Keratinocyte (primary cell): ENCODE measurements around the gene HLTF. TPM values are rescaled to one million over a fixed set of nuclear protein-coding genes. Genes with fewer than 3 reads are reported as not detected.

ENCODE experiments used
- DNase-seq: peaks from one replicate; pipeline ENCODE4 v3.0.0-alpha.2; 2011; ENCODE audit warnings: low read depth, missing footprints, low spot score
- FAIRE-seq: peaks from 2 replicates; lab custom pipeline; 2011; peaks lifted over from hg19 to GRCh38; lab: Jason Lieb, UNC
- H2AFZ ChIP-seq: 2 replicates; pipeline ENCODE4 v1.6.0; 2012; ENCODE audit warnings: low read length, control low read depth, inconsistent platforms; ENCODE audit not compliant: control insufficient read depth
- H3K27ac ChIP-seq: 2 replicates; pipeline ENCODE4 v1.5.1; 2011; ENCODE audit warnings: low read length; ENCODE audit not compliant: control insufficient read depth, insufficient read depth
- H3K27me3 ChIP-seq: 3 replicates; pipeline ENCODE4 v1.6.0; 2011; ENCODE audit warnings: low read length; ENCODE audit not compliant: control insufficient read depth, insufficient read depth; ENCODE audit errors: extremely low read depth
- H3K36me3 ChIP-seq, 2 experiments: 2 replicates in 1 of 2; 3 replicates in 1 of 2; pipeline ENCODE4 v1.5.1; 2011; ENCODE audit warnings: low read length in 2 of 2, mild to moderate bottlenecking in 1 of 2; ENCODE audit not compliant: control insufficient read depth in 2 of 2, insufficient read depth in 2 of 2; ENCODE audit errors: extremely low read depth in 1 of 2
- H3K4me1 ChIP-seq: 3 replicates; pipeline ENCODE4 v1.5.1; 2011; ENCODE audit warnings: low read length; ENCODE audit not compliant: control insufficient read depth, insufficient read depth; ENCODE audit errors: extremely low read depth
- H3K4me2 ChIP-seq: 3 replicates; pipeline ENCODE4 v1.6.0; 2011; ENCODE audit warnings: low read depth, low read length; ENCODE audit not compliant: control insufficient read depth, insufficient read depth; ENCODE audit errors: extremely low read depth
- H3K4me3 ChIP-seq, 3 experiments: fragments of 200-600 bp in 1 of 3; sonication (generic) in 1 of 3; 2 replicates in 2 of 3; 3 replicates in 1 of 3; pipeline ENCODE4 v1.5.1; 2011 to 2016; ENCODE audit warnings: low read length in 3 of 3, mild to moderate bottlenecking in 3 of 3, control low read depth in 2 of 3, inconsistent platforms in 1 of 3, low read depth in 1 of 3, mixed read lengths in 1 of 3, mixed run types in 1 of 3, moderate library complexity in 1 of 3; ENCODE audit not compliant: control insufficient read depth in 2 of 3, insufficient read depth in 2 of 3; ENCODE audit errors: extremely low read depth in 1 of 3
- H3K79me2 ChIP-seq: 2 replicates; pipeline ENCODE4 v1.6.0; 2012; ENCODE audit warnings: low read length; ENCODE audit not compliant: control insufficient read depth, insufficient read depth
- H3K9ac ChIP-seq: 3 replicates; pipeline ENCODE4 v1.6.0; 2011; ENCODE audit warnings: low read length; ENCODE audit not compliant: control insufficient read depth, insufficient read depth; ENCODE audit errors: extremely low read depth
- H3K9me1 ChIP-seq: 3 replicates; pipeline ENCODE4 v1.6.0; 2011; ENCODE audit warnings: low read length; ENCODE audit not compliant: control insufficient read depth, insufficient read depth; ENCODE audit errors: extremely low read depth
- H3K9me3 ChIP-seq: 2 replicates; pipeline ENCODE4 v1.5.1; 2012; ENCODE audit warnings: low read depth, low read length; ENCODE audit not compliant: control insufficient read depth
- H4K20me1 ChIP-seq: 3 replicates; pipeline ENCODE4 v1.6.0; 2011; ENCODE audit warnings: low read length; ENCODE audit not compliant: control insufficient read depth, insufficient read depth; ENCODE audit errors: extremely low read depth
- EZH2 ChIP-seq: IDR thresholded peaks from one replicate; pipeline ENCODE4 v1.6.1; 2012; ENCODE audit warnings: inconsistent platforms, mild to moderate bottlenecking, low read length, moderate library complexity
- dilution Hi-C: fragments of 300-500 bp; cut with MboI; formaldehyde crosslinking; loops from one replicate; pipeline ENCODE4 v1.7.0; 2020; ENCODE audit warnings: low sequenced_read_pairs; ENCODE audit not compliant: extremely low pct_ligation_motif_present
- polyA plus RNA-seq, 5 experiments: library from polyadenylated mRNA; depleted of rRNA in 3 of 5; stranded (reverse) in 3 of 5; stranded (forward) in 1 of 5; unstranded in 1 of 5; fragments of >200 nt; gene quantifications; 1 replicate in 1 of 5; 2 replicates in 3 of 5; 3 replicates in 1 of 5; pipeline versions ENCODE4 v1.2.1 to v1.2.3, GENCODE V29; 2011 to 2012; ENCODE audit warnings: missing spikeins in 2 of 5, low read depth in 1 of 5, low replicate concordance in 1 of 5
- TF ChIP-seq, protein P1 (sequence below), 3 experiments: IDR thresholded peaks in 1 of 3; conservative IDR thresholded peaks in 1 of 3; optimal IDR thresholded peaks in 1 of 3; 2 replicates in 2 of 3; 3 replicates in 1 of 3; pipeline versions ENCODE3 to v1.5.1; 2011; ENCODE audit warnings: low read length in 3 of 3, mild to moderate bottlenecking in 3 of 3, moderate library complexity in 2 of 3, control low read depth in 1 of 3, inconsistent platforms in 1 of 3; ENCODE audit not compliant: insufficient read depth in 2 of 3; ENCODE audit errors: extremely low read depth in 1 of 3

HLTF gene
- polyA plus RNA-seq, 1 donor (not counting 4 experiments of a cell fraction or from before 2014, with no cell fraction given): 9.1 TPM

DNA sequence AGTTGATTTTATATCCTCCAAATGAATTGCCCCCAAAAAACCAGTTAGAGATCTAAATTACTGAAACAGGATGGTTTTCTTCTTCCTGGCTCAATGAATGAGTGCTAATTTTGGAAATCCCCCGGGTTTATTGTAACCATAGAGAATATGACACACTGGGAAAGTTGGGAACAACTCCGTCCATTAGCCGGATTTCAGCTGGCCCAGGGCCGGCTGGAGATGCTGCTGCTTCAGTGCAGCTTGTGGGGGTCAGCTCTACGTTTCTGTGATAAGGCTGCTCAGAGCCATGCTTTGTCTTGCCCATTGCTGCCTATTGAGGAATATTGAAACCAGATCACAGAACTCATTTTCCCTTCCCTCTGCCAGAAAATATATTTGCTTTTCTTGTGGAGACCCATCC is 74.7 kb downstream of the HLTF start:
- Histone ChIP-seq H3K36me3 (peaks cover 0 to 7% of the 10 kb centered on the region in 2 experiments), H2AFZ (no peak overlapping the region), H3K79me2 (no peaks in the 10 kb centered on the region), H3K27me3 (no peaks in the 10 kb centered on the region), H3K9me3 (no peaks in the 10 kb centered on the region), H3K9ac (no peak overlapping the region), H3K4me1 (peaks cover under 1% of the 10 kb centered on the region), H3K4me2 (no peak overlapping the region), H3K9me1 (peaks cover 4% of the 10 kb centered on the region), H3K4me3 (no peak overlapping the region), H3K27ac (no peak overlapping the region), H4K20me1 (no peaks in the 10 kb centered on the region)
- dilution Hi-C loops: no loop called here
- TF ChIP-seq, protein P1, sequence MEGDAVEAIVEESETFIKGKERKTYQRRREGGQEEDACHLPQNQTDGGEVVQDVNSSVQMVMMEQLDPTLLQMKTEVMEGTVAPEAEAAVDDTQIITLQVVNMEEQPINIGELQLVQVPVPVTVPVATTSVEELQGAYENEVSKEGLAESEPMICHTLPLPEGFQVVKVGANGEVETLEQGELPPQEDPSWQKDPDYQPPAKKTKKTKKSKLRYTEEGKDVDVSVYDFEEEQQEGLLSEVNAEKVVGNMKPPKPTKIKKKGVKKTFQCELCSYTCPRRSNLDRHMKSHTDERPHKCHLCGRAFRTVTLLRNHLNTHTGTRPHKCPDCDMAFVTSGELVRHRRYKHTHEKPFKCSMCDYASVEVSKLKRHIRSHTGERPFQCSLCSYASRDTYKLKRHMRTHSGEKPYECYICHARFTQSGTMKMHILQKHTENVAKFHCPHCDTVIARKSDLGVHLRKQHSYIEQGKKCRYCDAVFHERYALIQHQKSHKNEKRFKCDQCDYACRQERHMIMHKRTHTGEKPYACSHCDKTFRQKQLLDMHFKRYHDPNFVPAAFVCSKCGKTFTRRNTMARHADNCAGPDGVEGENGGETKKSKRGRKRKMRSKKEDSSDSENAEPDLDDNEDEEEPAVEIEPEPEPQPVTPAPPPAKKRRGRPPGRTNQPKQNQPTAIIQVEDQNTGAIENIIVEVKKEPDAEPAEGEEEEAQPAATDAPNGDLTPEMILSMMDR (optimal IDR thresholded peaks at IDR 0.05 in 1 of 3, IDR thresholded peaks at IDR 0.05 in 1 of 3, conservative IDR thresholded peaks at IDR 0.05 in 1 of 3; ENCODE audit: extremely low read depth in 1 of 3, insufficient read depth in 2 of 3, low read length in 3 of 3): no peak
- no peak for TF ChIP-seq EZH2
- FAIRE-seq: no peak
- DNase-seq: no peak

- no peak for FAIRE-seq
- dilution Hi-C loops: no loop called here
- peaks cover 0 to 7% of the 10 kb centered on the region in 2 experiments for H3K36me3 ChIP-seq
Observed at GRCh38 chr3:149010966-149011365, 75.4 kb downstream of the HLTF start.

More at GRCh38 chr3:149010966-149011365, 75.4 kb downstream of the HLTF start:
- H3K9me3 ChIP-seq: no peaks in the 10 kb centered on the region
- no peak overlapping the region for H2AFZ ChIP-seq
- no peak overlapping the region for H3K4me2 ChIP-seq
- H4K20me1 ChIP-seq: no peaks in the 10 kb centered on the region
- no peak overlapping the region for H3K4me3 ChIP-seq
- H3K27me3 ChIP-seq: no peaks in the 10 kb centered on the region
- no peak for DNase-seq
- TF ChIP-seq, protein P1 (optimal IDR thresholded peaks at IDR 0.05 in 1 of 3, IDR thresholded peaks at IDR 0.05 in 1 of 3, conservative IDR thresholded peaks at IDR 0.05 in 1 of 3; ENCODE audit: extremely low read depth in 1 of 3, insufficient read depth in 2 of 3, low read length in 3 of 3): no peak
- TF ChIP-seq EZH2: no peak
- H3K4me1 ChIP-seq: no peaks in the 10 kb centered on the region
- H3K9ac ChIP-seq: no peak overlapping the region
- peaks cover 4% of the 10 kb centered on the region for H3K9me1 ChIP-seq
- no peaks in the 10 kb centered on the region for H3K79me2 ChIP-seq
- H3K27ac ChIP-seq: no peak overlapping the region
